Cardiac muscle cell (in vitro differentiated cells and primary cell): ENCODE measurements around the gene BCAT1. TPM values are rescaled to one million over a fixed set of nuclear protein-coding genes. Genes with fewer than 3 reads are reported as not detected.

Source experiments
- DNase-seq, 2 donors: peaks; one replicate each; pipeline versions ENCODE4 v3.0.0 to v3.0.0-alpha.2; 2010 to 2017; ENCODE audit warnings: low read depth in 1 of 2, low spot score in 1 of 2
- H3K27ac ChIP-seq: fragments of 200-600 bp; sonication (generic); 2 replicates; pipeline ENCODE4 v1.5.1; 2016
- H3K27me3 ChIP-seq: fragments of 200-600 bp; sonication (generic); 2 replicates; pipeline ENCODE4 v1.6.0; 2016; ENCODE audit warnings: control low read depth
- H3K36me3 ChIP-seq: fragments of 200-600 bp; sonication (generic); 2 replicates; pipeline ENCODE4 v1.5.1; 2016; ENCODE audit warnings: control low read depth
- H3K4me1 ChIP-seq: fragments of 200-600 bp; sonication (generic); 2 replicates; pipeline ENCODE4 v1.8.1; 2017; ENCODE audit warnings: low read depth, mild to moderate bottlenecking, mixed run types
- H3K4me3 ChIP-seq: fragments of 200-600 bp; sonication (generic); 2 replicates; pipeline ENCODE4 v1.5.1; 2016; ENCODE audit warnings: mild to moderate bottlenecking
- H3K9me3 ChIP-seq: fragments of 200-600 bp; sonication (generic); 2 replicates; pipeline ENCODE4 v1.5.1; 2017; ENCODE audit warnings: low read depth, mild to moderate bottlenecking, control low read depth
- CTCF ChIP-seq: IDR thresholded peaks from 2 replicates; pipeline ENCODE4 v1.5.1; 2012; ENCODE audit warnings: low read depth, mild to moderate bottlenecking, low read length
- polyA plus RNA-seq: library from polyadenylated mRNA; unstranded; fragments of >200 nt; fragmentation: Nextera tagmentation; extraction: Ambion mirVana; gene quantifications from 2 replicates; pipeline ENCODE4 v1.2.1, GENCODE V29; 2016
- total RNA-seq: library from RNA; depleted of rRNA; stranded (reverse); fragments of >200 nt; gene quantifications from 2 replicates; pipeline ENCODE4 v1.2.3, GENCODE V29; 2016

The BCAT1 gene
- total and polyA plus RNA-seq, 2 experiments from 2014 or later = 17.8 to 45.3 TPM

- Histone ChIP-seq H3K4me1 (no peaks in the 10 kb centered on the region), H3K4me3 (no peak overlapping the region), H3K36me3 (no peaks in the 10 kb centered on the region), H3K9me3 (no peaks in the 10 kb centered on the region), H3K27me3 (no peaks in the 10 kb centered on the region), H3K27ac (no peak overlapping the region)
- TF ChIP-seq CTCF = no peak
- no peak for DNase-seq
These were observed 30.4 kb upstream of the BCAT1 start for GRCh38 chr12:24979329-24979728.

- no peak for TF ChIP-seq CTCF
- Histone ChIP-seq H3K27me3 (no peaks in the 10 kb centered on the region), H3K4me3 (no peak overlapping the region), H3K27ac (no peak overlapping the region), H3K4me1 (no peaks in the 10 kb centered on the region), H3K36me3 (no peaks in the 10 kb centered on the region), H3K9me3 (no peaks in the 10 kb centered on the region)
- DNase-seq = peak in 1 of 2 donors; percentile 10
These were observed 28.8 kb upstream of the BCAT1 start for GRCh38 chr12:24977711-24978110.

- Histone ChIP-seq H3K27me3 (no peaks in the 10 kb centered on the region), H3K27ac (no peak overlapping the region), H3K9me3 (no peaks in the 10 kb centered on the region), H3K36me3 (no peaks in the 10 kb centered on the region), H3K4me3 (no peak overlapping the region), H3K4me1 (no peaks in the 10 kb centered on the region)
- no peak for TF ChIP-seq CTCF
- no peak for DNase-seq
These were observed 28.2 kb upstream of the BCAT1 start for GRCh38 chr12:24977060-24977459.

GRCh38 chr12:24975425-24975824 is 26.5 kb upstream of the BCAT1 start:
- peak in 1 of 2 donors; percentile 32 for DNase-seq
- no peaks in the 10 kb centered on the region for H3K9me3 ChIP-seq
- H3K36me3 ChIP-seq = no peaks in the 10 kb centered on the region
- TF ChIP-seq CTCF = no peak
- H3K27me3 ChIP-seq = no peaks in the 10 kb centered on the region
- no peaks in the 10 kb centered on the region for H3K4me1 ChIP-seq
- H3K27ac ChIP-seq = peak overlapping the region; percentile 39
- no peak overlapping the region for H3K4me3 ChIP-seq

- Histone ChIP-seq H3K27ac (no peak overlapping the region), H3K36me3 (no peaks in the 10 kb centered on the region), H3K9me3 (no peaks in the 10 kb centered on the region), H3K27me3 (no peaks in the 10 kb centered on the region), H3K4me1 (no peaks in the 10 kb centered on the region), H3K4me3 (no peak overlapping the region)
- no peak for TF ChIP-seq CTCF
- no peak for DNase-seq
These were observed 25.3 kb upstream of the BCAT1 start for GRCh38 chr12:24974216-24974615.

GRCh38 chr12:24972078-24972477 is 23.2 kb upstream of the BCAT1 start:
- H3K27me3 ChIP-seq = no peaks in the 10 kb centered on the region
- H3K9me3 ChIP-seq = no peaks in the 10 kb centered on the region
- H3K27ac ChIP-seq = no peak overlapping the region
- H3K36me3 ChIP-seq = no peaks in the 10 kb centered on the region
- no peak for DNase-seq
- H3K4me3 ChIP-seq = no peak overlapping the region
- TF ChIP-seq CTCF = no peak
- H3K4me1 ChIP-seq = no peaks in the 10 kb centered on the region
